Liver (tissue), 9 donors: Measurements from ENCODE around the gene DNAH1. TPM values are rescaled to one million over a fixed set of nuclear protein-coding genes. Genes with fewer than 3 reads are reported as not detected.

Source experiments
- DNase-seq: peaks from one replicate; pipeline ENCODE4 v3.0.0-alpha.2; 2017; ENCODE audit warnings: low spot score
- H3K27ac ChIP-seq, 2 donors: one replicate each; pipeline ENCODE4 v1.7.0; 2013; ENCODE audit warnings: inconsistent platforms in 2 of 2, low read length in 2 of 2, control low read depth in 1 of 2, low read depth in 1 of 2, mild to moderate bottlenecking in 1 of 2
- H3K27me3 ChIP-seq, 4 donors: one replicate each; pipeline versions ENCODE4 v1.6.1 to v1.7.0; 2013; ENCODE audit warnings: low read length in 3 of 4, inconsistent platforms in 1 of 4, mild to moderate bottlenecking in 1 of 4, moderate library complexity in 1 of 4; ENCODE audit not compliant: control insufficient read depth in 4 of 4, insufficient read depth in 4 of 4
- H3K36me3 ChIP-seq, 4 donors: one replicate each; pipeline versions ENCODE4 v1.6.1 to v1.7.0; 2013; ENCODE audit warnings: low read length in 3 of 4, mild to moderate bottlenecking in 3 of 4, low read depth in 1 of 4, moderate library complexity in 1 of 4; ENCODE audit not compliant: control insufficient read depth in 4 of 4, insufficient read depth in 3 of 4
- H3K4me1 ChIP-seq, 4 donors: one replicate each; pipeline versions ENCODE4 v1.6.1 to v1.7.0; 2013; ENCODE audit warnings: low read length in 3 of 4, mild to moderate bottlenecking in 3 of 4, moderate library complexity in 1 of 4; ENCODE audit not compliant: control insufficient read depth in 4 of 4, insufficient read depth in 4 of 4
- H3K4me3 ChIP-seq, 3 donors: one replicate each; pipeline versions ENCODE4 v1.6.1 to v1.7.0; 2013; ENCODE audit warnings: low read length in 3 of 3, control low read depth in 1 of 3, low read depth in 1 of 3, mild to moderate bottlenecking in 1 of 3
- H3K9ac ChIP-seq, 2 donors: one replicate each; pipeline ENCODE4 v1.7.0; 2013; ENCODE audit warnings: low read length in 2 of 2, mild to moderate bottlenecking in 2 of 2, moderate library complexity in 2 of 2, control low read depth in 1 of 2, low read depth in 1 of 2
- H3K9me3 ChIP-seq, 4 donors: one replicate each; pipeline versions ENCODE4 v1.6.1 to v1.7.0; 2013; ENCODE audit warnings: low read length in 3 of 4; ENCODE audit not compliant: control insufficient read depth in 4 of 4
- ATF3 ChIP-seq: IDR thresholded peaks from 2 replicates; pipeline ENCODE4 v1.6.1; 2016; ENCODE audit warnings: antibody characterized with exemption
- CTCF ChIP-seq: fragments of 150-350 bp; IDR thresholded peaks from 2 replicates; pipeline ENCODE4 v1.5.1; 2017; ENCODE audit warnings: improper control_type of control experiment, low read depth, low read length; ENCODE audit not compliant: missing input control
- EGR1 ChIP-seq, 2 donors: IDR thresholded peaks; 2 replicates each; pipeline ENCODE4 v1.6.1; 2016 to 2018; ENCODE audit warnings: antibody characterized with exemption in 2 of 2, low read depth in 2 of 2
- FOXA1 ChIP-seq: IDR thresholded peaks from 2 replicates; pipeline ENCODE4 v1.6.1; 2016; ENCODE audit warnings: antibody characterized with exemption
- FOXA2 ChIP-seq: IDR thresholded peaks from 2 replicates; pipeline ENCODE4 v1.6.1; 2016; ENCODE audit warnings: antibody characterized with exemption
- GABPA ChIP-seq, 2 donors: IDR thresholded peaks in 1 of 2; conservative IDR thresholded peaks in 1 of 2; 2 replicates each; pipeline ENCODE4 v1.6.1; 2016; ENCODE audit warnings: antibody characterized with exemption in 2 of 2, mild to moderate bottlenecking in 1 of 2, moderate library complexity in 1 of 2
- HNF4A ChIP-seq, 2 donors: conservative IDR thresholded peaks; 2 replicates each; pipeline ENCODE4 v1.6.1; 2016; ENCODE audit warnings: antibody characterized with exemption in 2 of 2, mild to moderate bottlenecking in 2 of 2
- HNF4G ChIP-seq: IDR thresholded peaks from 2 replicates; pipeline ENCODE4 v1.6.1; 2016; ENCODE audit warnings: antibody characterized with exemption
- JUND ChIP-seq, 2 donors: IDR thresholded peaks; 2 replicates each; pipeline ENCODE4 v1.6.1; 2016; ENCODE audit warnings: antibody characterized with exemption in 2 of 2
- MAX ChIP-seq: IDR thresholded peaks from 2 replicates; pipeline ENCODE4 v1.6.1; 2016; ENCODE audit warnings: antibody characterized with exemption
- NR2F2 ChIP-seq: IDR thresholded peaks from 2 replicates; pipeline ENCODE4 v1.6.1; 2016; ENCODE audit warnings: antibody characterized with exemption
- RAD21 ChIP-seq, 2 donors: IDR thresholded peaks; 2 replicates each; pipeline ENCODE4 v1.6.1; 2016; ENCODE audit warnings: antibody characterized with exemption in 2 of 2, mild to moderate bottlenecking in 2 of 2
- REST ChIP-seq: IDR thresholded peaks from 2 replicates; pipeline ENCODE4 v1.6.1; 2016; ENCODE audit warnings: antibody characterized with exemption, mild to moderate bottlenecking
- RXRA ChIP-seq, 2 donors: IDR thresholded peaks; 2 replicates each; pipeline ENCODE4 v1.6.1; 2017 to 2018; ENCODE audit warnings: antibody characterized with exemption in 2 of 2, mild to moderate bottlenecking in 1 of 2
- SP1 ChIP-seq: IDR thresholded peaks from 2 replicates; pipeline ENCODE4 v1.6.1; 2018; ENCODE audit warnings: antibody characterized with exemption, mild to moderate bottlenecking
- TAF1 ChIP-seq: conservative IDR thresholded peaks from 2 replicates; pipeline ENCODE4 v1.6.1; 2016; ENCODE audit warnings: antibody characterized with exemption, mild to moderate bottlenecking
- YY1 ChIP-seq: IDR thresholded peaks from 2 replicates; pipeline ENCODE4 v1.6.1; 2016; ENCODE audit warnings: antibody characterized with exemption, mild to moderate bottlenecking
- ZBTB33 ChIP-seq: IDR thresholded peaks from 2 replicates; pipeline ENCODE4 v1.6.1; 2016; ENCODE audit warnings: antibody characterized with exemption
- WGBS: extraction: QIAGEN DNeasy Blood & Tissue Kit; methylation state at CpG from one replicate; pipeline ENCODE4 v1.1.7; 2013; 5-methylcytosine and 5-hydroxymethylcytosine counted together
- polyA plus RNA-seq, 2 donors: library from polyadenylated mRNA; stranded (reverse) in 1 of 2; unstranded in 1 of 2; fragments of 200-250 nt in 1 of 2; fragments of >200 nt in 1 of 2; fragmentation: Nextera tagmentation in 1 of 2; extraction: Ambion mirVana in 1 of 2; gene quantifications; one replicate each; pipeline versions ENCODE4 v1.2.1 to v1.2.3, GENCODE V29; 2013 to 2015
- total RNA-seq, 2 donors: library from RNA; depleted of rRNA; stranded (reverse); fragments of >200 nt; gene quantifications; one replicate each; pipeline ENCODE4 v1.2.3, GENCODE V29; 2014
- donor health status: healthy.
- donor health status: healthy.
- donor health status: healthy.
- donor health status: healthy.
- donor health status: healthy.

The DNAH1 gene
- total and polyA plus RNA-seq, 4 donors = 1.5 to 6.0 (median 2.5) TPM

- TF ChIP-seq NR2F2 (no peak), HNF4A (conservative IDR thresholded peaks at IDR 0.05) (no peak), MAX (no peak), YY1 (no peak), REST (no peak), JUND (IDR thresholded peaks at IDR 0.05) (no peak), ATF3 (no peak), RAD21 (IDR thresholded peaks at IDR 0.05) (no peak), FOXA2 (no peak), EGR1 (IDR thresholded peaks at IDR 0.05; ENCODE audit: low read depth in 2 of 2) (no peak), ZBTB33 (no peak), TAF1 (no peak), CTCF (no peak), GABPA (IDR thresholded peaks at IDR 0.05 in 1 of 2, conservative IDR thresholded peaks at IDR 0.05 in 1 of 2) (no peak), FOXA1 (no peak), SP1 (no peak), HNF4G (no peak), RXRA (IDR thresholded peaks at IDR 0.05) (no peak)
- H3K36me3 ChIP-seq = peaks cover 3 to 90% (median 40%) of the 10 kb centered on the region in 4 donors
- H3K9ac ChIP-seq = no peak overlapping the region
- 93% methylated on average over 18 of the region's 18 CpGs for WGBS
- H3K27me3 ChIP-seq = no peaks in the 10 kb centered on the region
- DNase-seq = no peak
- H3K4me1 ChIP-seq = no peaks in the 10 kb centered on the region
- no peaks in the 10 kb centered on the region for H3K9me3 ChIP-seq
- H3K27ac ChIP-seq = no peak overlapping the region
- no peak overlapping the region for H3K4me3 ChIP-seq
Measured at GRCh38 chr3:52358362-52358940, 42.3 kb downstream of the DNAH1 start.
